Astrocyte (in vitro differentiated cells and primary cell): ENCODE data around the gene AP4B1.

Source experiments
- CTCF ChIP-seq: IDR thresholded peaks from 2 replicates; pipeline ENCODE4 v1.5.1; 2011; ENCODE audit warnings: low read depth, mild to moderate bottlenecking, inconsistent platforms, low read length, moderate library complexity; ENCODE audit not compliant: insufficient read depth
- EZH2 ChIP-seq: IDR thresholded peaks from 2 replicates; pipeline ENCODE4 v1.6.1; 2012; ENCODE audit warnings: mild to moderate bottlenecking, low read length, inconsistent platforms; ENCODE audit not compliant: insufficient read depth

GRCh38 chr1:113904674-113905434 is at the start of gene AP4B1, which contains the start of gene DCLRE1B:
- TF ChIP-seq EZH2 (no peak), CTCF (peak; percentile 30)
